ENCODE results near the gene RCSD1.
A peak's percentile ranks its signal among the peaks of the same experiment; 100 is the strongest.
"Not testable (repeated sequence)": the region's sequence is repeated elsewhere in the genome, so short reads cannot be mapped to it uniquely, and the experiment has no call there.

Gene RCSD1

DNA sequence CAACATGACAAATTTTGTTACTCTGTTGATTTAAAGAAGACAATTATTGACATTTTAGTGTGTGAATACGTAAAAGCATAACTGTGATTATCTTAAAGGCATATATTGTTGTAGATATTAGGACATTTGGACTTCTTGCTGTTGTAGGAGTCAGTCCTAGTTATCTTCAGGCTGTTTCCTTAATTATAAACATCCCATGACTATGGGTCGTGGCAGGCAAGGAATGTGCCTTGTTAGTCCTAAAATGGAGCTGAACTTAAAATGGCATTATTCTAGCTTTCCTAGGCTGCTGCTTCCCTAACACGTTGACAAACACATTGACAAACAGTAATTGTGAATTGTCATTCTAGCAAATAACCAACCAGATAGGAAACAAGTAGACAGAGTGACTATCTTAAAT lies 87.3 kb downstream of the RCSD1 start:
- no peak for DNase-seq

GRCh38 chr1:167718914-167719691 lies 89.1 kb downstream of the RCSD1 start:
- DNase-seq = no peak

DNA sequence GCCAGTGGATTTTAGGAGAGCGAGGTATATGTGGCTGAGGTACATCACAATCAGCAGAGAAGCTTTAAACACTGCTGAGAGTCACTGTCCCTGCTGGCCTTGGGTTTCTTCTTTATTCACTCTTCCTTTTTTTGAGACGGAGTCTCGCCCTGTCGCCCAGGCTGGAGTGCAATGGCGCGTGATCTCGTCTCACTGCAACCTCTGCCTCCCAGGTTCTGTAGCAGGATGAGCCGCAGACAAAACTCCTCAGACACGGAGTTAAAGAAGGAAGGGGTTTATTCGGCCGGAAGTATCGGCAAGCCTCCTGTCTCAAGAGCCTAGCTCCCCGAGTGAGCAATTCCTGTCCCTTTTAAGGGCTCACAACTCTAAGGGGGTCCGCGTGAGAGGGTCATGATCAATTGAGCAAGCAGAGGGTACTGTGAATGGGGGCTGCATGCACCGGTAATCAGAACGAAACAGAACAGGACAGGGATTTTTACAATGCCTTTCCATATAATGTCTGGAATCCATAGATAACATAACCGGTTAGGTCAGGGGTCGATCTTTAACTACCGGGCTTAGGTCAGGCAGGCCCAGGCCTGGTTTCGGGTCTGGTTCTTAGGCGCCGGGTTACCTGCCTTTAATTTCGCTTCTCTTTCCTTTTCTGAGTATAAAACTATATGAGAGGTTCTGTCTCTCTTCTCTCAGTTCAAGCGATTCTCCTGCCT lies 89.8 kb downstream of the RCSD1 start:
- DNase-seq = not testable (repeated sequence)

DNA sequence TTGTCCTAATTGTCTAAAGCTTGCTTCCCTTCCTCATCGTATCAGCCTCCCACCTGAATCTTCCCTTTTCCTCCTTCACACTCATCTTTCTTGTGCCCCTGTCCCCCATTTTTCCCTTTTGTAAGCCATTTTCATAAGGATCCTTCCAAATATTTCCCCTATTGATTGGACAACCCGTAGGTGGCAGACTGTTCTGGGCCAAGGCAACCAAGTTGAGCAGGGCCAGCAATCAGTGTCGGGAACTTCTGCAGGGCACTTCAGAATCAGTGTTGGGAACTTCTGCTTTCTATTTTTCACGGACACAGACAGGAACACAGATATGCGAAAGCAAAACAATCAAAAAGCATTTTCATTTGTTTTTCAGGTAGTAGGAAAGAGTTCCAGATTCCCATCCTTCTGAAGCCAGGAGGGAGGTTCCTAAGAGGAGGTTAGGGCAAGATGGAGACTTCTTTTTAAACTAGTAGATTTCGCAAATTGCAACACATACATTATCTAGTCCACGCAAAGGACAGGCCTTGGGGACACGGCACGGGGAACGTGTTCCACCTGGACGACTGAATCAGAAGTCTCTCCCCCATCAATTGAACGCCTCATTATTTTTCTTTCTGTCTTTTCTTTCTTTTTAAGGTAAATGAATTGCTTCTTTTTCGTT lies 91.1 kb downstream of the RCSD1 start:
- peak; percentile 25 for DNase-seq

GRCh38 chr1:167721617-167722151 lies 91.7 kb downstream of the RCSD1 start, which contains the start of gene MPZL1:
Gene MPZL1, plus strand, starts transcription at chr1:167721982. Its CDS starts 170 bp downstream, at chr1:167722152.
- peak; percentile 77 for DNase-seq

GRCh38 chr1:167722152-167722869 lies 92.3 kb downstream of the RCSD1 start:
- DNase-seq = peak; percentile 33

DNA sequence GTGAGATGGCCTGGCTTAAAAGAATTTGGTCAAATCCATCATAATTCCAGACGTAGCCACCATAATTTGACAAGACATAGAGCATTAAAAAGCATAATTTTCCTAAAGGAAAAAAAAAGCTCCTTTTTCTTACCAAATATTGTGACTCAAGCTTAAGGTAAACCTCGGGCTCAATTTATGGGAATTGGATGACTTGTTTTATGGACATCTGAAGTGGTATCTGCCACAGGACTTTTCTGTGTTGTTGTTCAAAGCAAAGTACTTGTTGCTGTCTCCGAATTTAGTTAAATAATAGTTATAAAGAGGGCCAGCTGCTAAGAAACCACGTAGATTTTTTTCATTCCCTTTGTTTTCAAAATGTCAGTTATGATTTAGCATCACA lies 92.8 kb downstream of the RCSD1 start:
- no peak for DNase-seq

GRCh38 chr1:167723707-167724323 lies 93.8 kb downstream of the RCSD1 start:
- no peak for DNase-seq

GRCh38 chr1:167726008-167726407 lies 96.0 kb downstream of the RCSD1 start:
- DNase-seq = no peak

DNA sequence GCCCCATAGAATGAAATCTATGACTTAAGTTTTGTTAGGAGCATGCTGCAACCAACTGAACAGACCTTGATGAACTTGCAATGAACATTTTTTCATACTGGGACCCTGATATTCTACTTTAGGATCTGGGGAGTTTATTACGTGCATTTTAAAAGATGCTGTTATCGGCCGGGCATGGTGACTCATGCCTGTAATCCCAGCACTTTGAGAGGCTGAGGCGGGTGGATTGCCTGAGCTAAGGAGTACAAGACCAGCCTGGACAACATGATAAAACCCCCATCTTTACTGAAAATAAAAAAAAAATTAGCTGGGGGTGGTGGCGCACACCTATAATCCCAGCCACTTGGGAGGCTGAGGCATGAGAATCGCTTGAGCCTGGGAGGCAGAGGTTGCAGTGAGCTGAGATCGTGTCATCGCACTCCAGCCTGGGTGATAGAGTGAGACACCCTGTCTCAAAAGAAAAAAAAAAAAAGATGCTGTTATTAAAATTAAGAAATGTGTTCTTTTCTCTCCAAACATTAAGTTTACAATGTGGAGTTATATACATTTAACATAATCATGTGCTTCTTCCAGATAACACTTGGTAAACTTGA lies 98.9 kb downstream of the RCSD1 start:
- DNase-seq = no peak

- DNase-seq = no peak
Observed at GRCh38 chr1:167734227-167734626, 104.2 kb downstream of the RCSD1 start.

- no peak for DNase-seq
Observed at GRCh38 chr1:167734841-167735240, 104.8 kb downstream of the RCSD1 start.

- DNase-seq = peak; percentile 89
Observed at GRCh38 chr1:167737169-167737568, 107.1 kb downstream of the RCSD1 start.

DNA sequence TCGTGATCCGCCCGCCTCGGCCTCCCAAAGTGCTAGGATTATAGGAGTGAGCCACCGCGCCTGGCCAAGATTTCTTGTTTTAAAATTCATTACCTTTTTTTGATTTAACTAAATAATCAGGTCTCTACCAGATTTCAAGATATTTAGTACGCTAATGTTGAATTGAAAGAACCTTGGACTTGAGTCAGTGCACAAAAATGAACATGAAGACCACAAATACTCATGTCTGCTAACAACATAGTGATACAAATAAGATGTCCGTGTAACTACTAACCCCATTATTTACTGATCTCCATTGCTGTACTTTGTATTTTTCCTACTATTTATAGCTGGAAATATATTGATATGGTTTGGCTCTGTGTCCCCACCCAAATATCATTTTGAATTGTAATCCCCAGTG lies 108.1 kb downstream of the RCSD1 start:
- DNase-seq = no peak

DNA sequence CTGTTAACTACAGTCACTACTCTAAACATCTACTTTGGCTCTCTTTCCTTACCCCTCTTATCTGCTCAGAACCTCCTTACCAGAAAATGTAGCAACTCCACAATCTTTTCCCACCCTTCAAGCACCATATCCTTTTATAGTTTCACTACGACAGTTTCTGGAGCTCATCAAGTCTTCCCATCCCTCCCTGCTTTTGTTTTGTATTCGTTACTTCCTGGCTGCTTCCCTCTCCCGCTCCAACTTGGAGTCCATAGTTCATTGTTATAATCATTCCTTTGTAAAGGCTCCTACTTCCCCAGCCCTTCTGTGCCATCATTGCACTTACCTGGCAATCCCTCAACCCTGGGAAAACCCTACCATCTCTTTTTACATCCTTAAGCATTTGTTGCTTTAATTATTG lies 109.7 kb downstream of the RCSD1 start:
- DNase-seq = no peak

- not testable (repeated sequence) for DNase-seq
Observed at GRCh38 chr1:167741103-167741502, 111.1 kb downstream of the RCSD1 start.

- DNase-seq = not testable (repeated sequence)
Observed at GRCh38 chr1:167742392-167743057, 112.5 kb downstream of the RCSD1 start.

GRCh38 chr1:167744901-167745300 lies 114.9 kb downstream of the RCSD1 start:
- no peak for DNase-seq

- DNase-seq = no peak
Observed at GRCh38 chr1:167746013-167746672, 116.1 kb downstream of the RCSD1 start.

- DNase-seq = no peak
Observed at GRCh38 chr1:167746988-167747655, 117.1 kb downstream of the RCSD1 start.

All from DMS79 treated with DMSO at 0.1 percent for 48 hours (cell line).